Endothelial cell of umbilical vein (primary cell): ENCODE results near the gene ZFP1. TPM values are rescaled to one million over a fixed set of nuclear protein-coding genes. Genes with fewer than 3 reads are reported as not detected.

Experiments
- BruUV-seq: library from RNA; stranded (reverse); fragments of 400-500 nt; replicated peaks from 2 replicates; lab custom pipeline; 2021; lab: Mats Ljungman, UMichigan
- CTCF ChIA-PET: fragments of 300-600, 350-600 bp; sonication (Branson Sonifier 250); formaldehyde crosslinking; loops from one replicate; lab custom pipeline; 2021; ENCODE audit warnings: antibody characterized with exemption, inconsistent platforms; lab: Charles Lee
- POLR2A ChIA-PET: fragments of 300-600, 350-600 bp; sonication (Branson Sonifier 250); formaldehyde crosslinking; loops from one replicate; lab custom pipeline; 2021; ENCODE audit warnings: antibody characterized with exemption, inconsistent platforms; lab: Charles Lee
- DNase-seq: peaks from one replicate; pipeline ENCODE4 v3.0.0-alpha.2; 2011; ENCODE audit warnings: low read depth, low spot score
- FAIRE-seq: peaks from 2 replicates; lab custom pipeline; 2011; peaks lifted over from hg19 to GRCh38; lab: Jason Lieb, UNC
- H2AFZ ChIP-seq: 2 replicates; pipeline ENCODE4 v1.6.0; 2012; ENCODE audit warnings: low read depth, low read length, control low read depth, inconsistent platforms
- H3K27ac ChIP-seq: 2 replicates; pipeline ENCODE4 v1.5.1; 2011; ENCODE audit warnings: low read depth, mild to moderate bottlenecking, control low read depth, low read length, moderate library complexity; ENCODE audit not compliant: insufficient read depth
- H3K27me3 ChIP-seq, 2 experiments: 2 replicates each; pipeline versions ENCODE4 v1.6.0 to v1.6.1; 2011; ENCODE audit warnings: low read length in 2 of 2, mixed read lengths in 1 of 2; ENCODE audit not compliant: control insufficient read depth in 2 of 2, insufficient read depth in 2 of 2
- H3K36me3 ChIP-seq, 2 experiments: 2 replicates in 1 of 2; 3 replicates in 1 of 2; pipeline ENCODE4 v1.5.1; 2011; ENCODE audit warnings: low read length in 2 of 2, mild to moderate bottlenecking in 1 of 2, moderate library complexity in 1 of 2; ENCODE audit not compliant: control insufficient read depth in 2 of 2, insufficient read depth in 2 of 2; ENCODE audit errors: extremely low read depth in 1 of 2
- H3K4me1 ChIP-seq: 3 replicates; pipeline ENCODE4 v1.5.1; 2011; ENCODE audit warnings: mild to moderate bottlenecking, low read length; ENCODE audit not compliant: control insufficient read depth, insufficient read depth; ENCODE audit errors: extremely low read depth
- H3K4me2 ChIP-seq: 2 replicates; pipeline ENCODE4 v1.6.1; 2011; ENCODE audit warnings: low read length, control low read depth, mixed read lengths; ENCODE audit not compliant: insufficient read depth
- H3K4me3 ChIP-seq, 3 experiments: fragments of 200-600 bp in 1 of 3; sonication (generic), shearing (Covaris generic) in 1 of 3; replicated peaks in 1 of 3; 2 replicates each; pipeline ENCODE4 v1.5.1; 2011 to 2016; ENCODE audit warnings: control low read depth in 3 of 3, low read length in 3 of 3, mild to moderate bottlenecking in 2 of 3, inconsistent platforms in 1 of 3, low read depth in 1 of 3, moderate library complexity in 1 of 3; ENCODE audit not compliant: insufficient read depth in 1 of 3
- H3K79me2 ChIP-seq: 2 replicates; pipeline ENCODE4 v1.6.0; 2012; ENCODE audit warnings: low read length, inconsistent platforms; ENCODE audit not compliant: control insufficient read depth, insufficient read depth
- H3K9ac ChIP-seq: replicated peaks from 2 replicates; pipeline ENCODE3; 2011; ENCODE audit warnings: low read length, control low read depth; ENCODE audit not compliant: insufficient read depth; ENCODE audit errors: extremely low read depth
- H3K9me1 ChIP-seq: replicated peaks from 3 replicates; pipeline ENCODE4 v1.6.0; 2011; ENCODE audit warnings: mild to moderate bottlenecking, low read length; ENCODE audit not compliant: control insufficient read depth, insufficient read depth; ENCODE audit errors: extremely low read depth
- H3K9me3 ChIP-seq: replicated peaks from 2 replicates; pipeline ENCODE4 v1.5.1; 2012; ENCODE audit warnings: low read length, inconsistent platforms; ENCODE audit not compliant: control insufficient read depth, insufficient read depth
- H4K20me1 ChIP-seq: replicated peaks from 2 replicates; pipeline ENCODE3; 2011; ENCODE audit warnings: mild to moderate bottlenecking, low read length; ENCODE audit not compliant: control insufficient read depth, insufficient read depth; ENCODE audit errors: extremely low read depth
- EZH2 ChIP-seq: IDR thresholded peaks from 2 replicates; pipeline ENCODE4 v1.6.1; 2012; ENCODE audit warnings: borderline replicate concordance, low read depth, mild to moderate bottlenecking, moderate library complexity, low read length, inconsistent platforms; ENCODE audit not compliant: severe bottlenecking
- FOS ChIP-seq: IDR thresholded peaks from 2 replicates; pipeline ENCODE4 v1.6.1; 2011; ENCODE audit warnings: mild to moderate bottlenecking, low read length, moderate library complexity, borderline replicate concordance; ENCODE audit not compliant: insufficient read depth
- GATA2 ChIP-seq: IDR thresholded peaks from 2 replicates; pipeline ENCODE4 v1.7.0; 2011; ENCODE audit warnings: low read depth, mild to moderate bottlenecking, moderate library complexity, mixed read lengths, low read length; ENCODE audit not compliant: insufficient read length, insufficient read depth
- JUN ChIP-seq: IDR thresholded peaks from 2 replicates; pipeline ENCODE4 v1.6.1; 2011; ENCODE audit warnings: borderline replicate concordance, low read depth; ENCODE audit not compliant: insufficient read length, insufficient read depth
- MYC ChIP-seq: IDR thresholded peaks from one replicate; pipeline ENCODE4 v1.6.1; 2011; ENCODE audit warnings: mild to moderate bottlenecking, low read depth, low read length
- POLR2A ChIP-seq: IDR thresholded peaks from 2 replicates; pipeline ENCODE4 v1.6.1; 2012; ENCODE audit warnings: low read depth, mild to moderate bottlenecking, control low read depth, low read length
- POLR2AphosphoS5 ChIP-seq: IDR thresholded peaks from 2 replicates; pipeline ENCODE4 v1.6.1; 2012; ENCODE audit warnings: low read depth, mild to moderate bottlenecking, control low read depth, low read length, moderate library complexity; ENCODE audit not compliant: insufficient read depth
- dilution Hi-C: fragments of 300-500 bp; cut with MboI; formaldehyde crosslinking; loops from one replicate; pipeline ENCODE4 v1.15.0; 2019; ENCODE audit warnings: low sequenced_read_pairs; ENCODE audit not compliant: extremely low pct_ligation_motif_present
- intact Hi-C: fragments of 100-400 bp; cut with micrococcal nuclease; formaldehyde crosslinking; loops from one replicate; pipeline ENCODE4 v1.10.0; 2022
- polyA plus RNA-seq, 4 experiments: library from polyadenylated mRNA; depleted of rRNA in 3 of 4; stranded (reverse) in 3 of 4; unstranded in 1 of 4; fragments of >200 nt; gene quantifications; 2 replicates each; pipeline versions ENCODE4 v1.2.1 to v1.2.3, GENCODE V29; 2011 to 2012; ENCODE audit warnings: missing spikeins in 1 of 4
- total RNA-seq: library from RNA; stranded (reverse); gene quantifications from 2 replicates; pipeline ENCODE4 v1.2.3, GENCODE V29; 2021
- TF ChIP-seq, protein P1 (sequence below), 2 donors: IDR thresholded peaks; 1 replicate in 1 of 2; 2 replicates in 1 of 2; pipeline ENCODE4 v1.5.1; 2011; ENCODE audit warnings: low read length in 2 of 2, mild to moderate bottlenecking in 2 of 2, moderate library complexity in 2 of 2, control low read depth in 1 of 2, inconsistent platforms in 1 of 2, low read depth in 1 of 2; ENCODE audit not compliant: insufficient read depth in 1 of 2; ENCODE audit errors: extremely low read depth in 1 of 2
- TF ChIP-seq, protein P2 (sequence below): IDR thresholded peaks from 2 replicates; pipeline ENCODE4 v1.6.1; 2011; ENCODE audit not compliant: insufficient read depth, insufficient read length

ZFP1 gene
- total and polyA plus RNA-seq, 2 donors (not counting 3 experiments of a cell fraction or from before 2014, with no cell fraction given): 2.8 to 9.8 TPM

DNA sequence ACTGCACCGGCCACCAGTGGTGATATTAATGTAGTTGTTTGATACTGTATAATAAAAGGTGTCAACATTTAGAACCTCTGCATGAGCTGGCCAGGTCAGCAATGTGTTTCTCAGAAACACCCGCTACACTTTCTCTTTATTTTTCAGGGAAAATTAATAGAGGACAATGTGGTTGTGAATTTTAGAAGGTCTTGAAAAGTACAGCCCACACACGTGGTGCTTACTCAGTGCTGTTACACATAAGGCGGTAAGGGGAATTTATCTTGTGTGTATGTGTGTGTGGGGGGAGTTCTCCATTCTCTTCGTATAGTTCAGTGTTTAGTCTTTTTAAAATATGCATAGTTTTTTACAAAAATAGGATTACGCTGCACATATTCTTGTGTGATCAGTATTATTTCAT is 4.4 kb upstream of the ZFP1 start:
- Histone ChIP-seq H3K9me3 (no peaks in the 10 kb centered on the region), H3K79me2 (peaks cover 1% of the 10 kb centered on the region), H3K4me2 (no peak overlapping the region), H3K4me1 (peaks cover 3% of the 10 kb centered on the region), H3K9ac (no peak overlapping the region), H3K9me1 (no peaks in the 10 kb centered on the region), H3K36me3 (no peaks in the 10 kb centered on the region), H3K27me3 (no peaks in the 10 kb centered on the region), H3K4me3 (no peak overlapping the region), H4K20me1 (no peaks in the 10 kb centered on the region), H2AFZ (no peak overlapping the region), H3K27ac (no peak overlapping the region)
- FAIRE-seq (no peak), DNase-seq (no peak)
- POLR2A ChIA-PET: no interaction called here
- dilution Hi-C loops (no loop called here), intact Hi-C loops (no loop called here)
- no peak for TF ChIP-seq MYC
- TF ChIP-seq JUN: no peak
- TF ChIP-seq GATA2: no peak
- no peak for TF ChIP-seq EZH2
- TF ChIP-seq, protein P1, sequence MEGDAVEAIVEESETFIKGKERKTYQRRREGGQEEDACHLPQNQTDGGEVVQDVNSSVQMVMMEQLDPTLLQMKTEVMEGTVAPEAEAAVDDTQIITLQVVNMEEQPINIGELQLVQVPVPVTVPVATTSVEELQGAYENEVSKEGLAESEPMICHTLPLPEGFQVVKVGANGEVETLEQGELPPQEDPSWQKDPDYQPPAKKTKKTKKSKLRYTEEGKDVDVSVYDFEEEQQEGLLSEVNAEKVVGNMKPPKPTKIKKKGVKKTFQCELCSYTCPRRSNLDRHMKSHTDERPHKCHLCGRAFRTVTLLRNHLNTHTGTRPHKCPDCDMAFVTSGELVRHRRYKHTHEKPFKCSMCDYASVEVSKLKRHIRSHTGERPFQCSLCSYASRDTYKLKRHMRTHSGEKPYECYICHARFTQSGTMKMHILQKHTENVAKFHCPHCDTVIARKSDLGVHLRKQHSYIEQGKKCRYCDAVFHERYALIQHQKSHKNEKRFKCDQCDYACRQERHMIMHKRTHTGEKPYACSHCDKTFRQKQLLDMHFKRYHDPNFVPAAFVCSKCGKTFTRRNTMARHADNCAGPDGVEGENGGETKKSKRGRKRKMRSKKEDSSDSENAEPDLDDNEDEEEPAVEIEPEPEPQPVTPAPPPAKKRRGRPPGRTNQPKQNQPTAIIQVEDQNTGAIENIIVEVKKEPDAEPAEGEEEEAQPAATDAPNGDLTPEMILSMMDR (IDR thresholded peaks at IDR 0.05; ENCODE audit: extremely low read depth in 1 of 2, insufficient read depth in 1 of 2, low read depth in 1 of 2, low read length in 2 of 2): no peak
- no peak for TF ChIP-seq POLR2A
- TF ChIP-seq FOS: no peak
- no peak for TF ChIP-seq POLR2AphosphoS5
- TF ChIP-seq, protein P2, sequence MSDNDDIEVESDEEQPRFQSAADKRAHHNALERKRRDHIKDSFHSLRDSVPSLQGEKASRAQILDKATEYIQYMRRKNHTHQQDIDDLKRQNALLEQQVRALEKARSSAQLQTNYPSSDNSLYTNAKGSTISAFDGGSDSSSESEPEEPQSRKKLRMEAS: no peak
- CTCF ChIA-PET: no interaction called here
- no TSS peak for BruUV-seq
